GM12873 (cell line): ENCODE results near the gene MORN3.

Experiments used
- TF ChIP-seq, protein P1 (sequence below): IDR thresholded peaks from 2 replicates; pipeline ENCODE4 v1.5.1; 2012; ENCODE audit warnings: low read depth, mild to moderate bottlenecking, moderate library complexity, low read length, control low read depth; ENCODE audit not compliant: insufficient read depth; ENCODE audit errors: missing control alignments

MORN3 gene

DNA sequence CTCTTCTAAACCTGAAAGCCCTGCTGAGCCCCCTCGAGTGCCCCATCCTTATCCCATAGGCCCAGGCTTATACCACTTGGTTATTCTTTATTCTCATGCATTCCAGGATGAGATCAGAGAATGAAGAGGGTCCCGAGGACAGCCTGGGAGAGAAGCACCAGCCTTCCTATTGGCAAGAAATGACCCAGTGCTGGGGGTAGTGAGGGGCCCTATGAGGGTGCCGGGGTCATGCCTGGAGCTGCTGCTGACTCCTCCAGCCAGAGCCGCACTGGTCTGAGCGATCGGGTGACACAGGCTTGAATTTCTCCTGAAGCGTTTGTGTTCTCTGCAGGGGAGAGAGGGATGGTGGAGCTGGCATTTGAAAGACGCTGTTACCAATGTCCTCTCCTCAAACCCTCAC lies 18.1 kb downstream of the MORN3 start:
- TF ChIP-seq, protein P1, sequence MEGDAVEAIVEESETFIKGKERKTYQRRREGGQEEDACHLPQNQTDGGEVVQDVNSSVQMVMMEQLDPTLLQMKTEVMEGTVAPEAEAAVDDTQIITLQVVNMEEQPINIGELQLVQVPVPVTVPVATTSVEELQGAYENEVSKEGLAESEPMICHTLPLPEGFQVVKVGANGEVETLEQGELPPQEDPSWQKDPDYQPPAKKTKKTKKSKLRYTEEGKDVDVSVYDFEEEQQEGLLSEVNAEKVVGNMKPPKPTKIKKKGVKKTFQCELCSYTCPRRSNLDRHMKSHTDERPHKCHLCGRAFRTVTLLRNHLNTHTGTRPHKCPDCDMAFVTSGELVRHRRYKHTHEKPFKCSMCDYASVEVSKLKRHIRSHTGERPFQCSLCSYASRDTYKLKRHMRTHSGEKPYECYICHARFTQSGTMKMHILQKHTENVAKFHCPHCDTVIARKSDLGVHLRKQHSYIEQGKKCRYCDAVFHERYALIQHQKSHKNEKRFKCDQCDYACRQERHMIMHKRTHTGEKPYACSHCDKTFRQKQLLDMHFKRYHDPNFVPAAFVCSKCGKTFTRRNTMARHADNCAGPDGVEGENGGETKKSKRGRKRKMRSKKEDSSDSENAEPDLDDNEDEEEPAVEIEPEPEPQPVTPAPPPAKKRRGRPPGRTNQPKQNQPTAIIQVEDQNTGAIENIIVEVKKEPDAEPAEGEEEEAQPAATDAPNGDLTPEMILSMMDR, result no peak

DNA sequence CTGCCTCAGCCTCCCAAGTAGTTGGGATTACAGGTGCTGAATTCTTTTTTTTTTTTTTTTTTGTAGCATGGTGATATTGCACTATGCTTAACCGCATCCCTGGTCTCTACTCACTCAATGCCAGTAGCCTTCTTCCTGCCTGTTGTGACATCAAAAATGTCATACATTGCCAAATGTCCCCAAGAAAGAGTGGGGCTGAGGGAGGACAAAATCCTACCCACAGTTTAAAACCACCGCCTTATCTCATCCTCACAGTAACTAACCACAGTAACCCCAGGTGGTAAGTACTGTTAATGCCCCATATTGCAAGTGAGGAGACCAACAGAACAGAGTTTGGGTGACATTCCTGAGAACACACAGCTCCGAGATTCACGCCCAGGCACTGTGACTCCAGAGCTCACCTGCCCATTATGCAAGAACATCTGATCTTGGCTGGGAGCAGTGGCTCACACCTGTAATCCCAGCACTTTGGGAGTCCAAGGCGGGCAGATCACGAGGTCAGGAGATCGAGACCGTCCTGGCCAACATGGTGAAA lies 19.6 kb downstream of the MORN3 start:
- TF ChIP-seq, protein P1, result no peak

DNA sequence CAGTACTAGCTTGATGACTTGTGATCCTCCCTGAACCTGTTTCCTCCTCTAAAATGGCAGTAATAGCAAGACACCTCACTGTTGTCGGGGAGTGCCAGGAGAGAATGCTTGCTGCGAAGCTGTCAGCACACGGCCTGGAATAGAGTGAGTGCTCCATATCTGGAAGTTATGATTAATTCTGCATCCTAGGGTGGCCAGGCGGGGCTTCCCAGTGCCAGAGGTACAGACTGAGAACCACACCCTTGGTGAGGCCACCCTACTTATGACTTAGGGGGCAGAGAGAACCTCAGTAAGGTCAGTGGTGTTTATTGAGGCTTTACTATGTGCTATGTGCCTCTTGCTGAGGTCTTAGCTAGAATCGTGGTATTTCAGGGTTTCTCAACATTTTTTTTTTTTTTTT lies 20.1 kb downstream of the MORN3 start:
- TF ChIP-seq, protein P1, result no peak

DNA sequence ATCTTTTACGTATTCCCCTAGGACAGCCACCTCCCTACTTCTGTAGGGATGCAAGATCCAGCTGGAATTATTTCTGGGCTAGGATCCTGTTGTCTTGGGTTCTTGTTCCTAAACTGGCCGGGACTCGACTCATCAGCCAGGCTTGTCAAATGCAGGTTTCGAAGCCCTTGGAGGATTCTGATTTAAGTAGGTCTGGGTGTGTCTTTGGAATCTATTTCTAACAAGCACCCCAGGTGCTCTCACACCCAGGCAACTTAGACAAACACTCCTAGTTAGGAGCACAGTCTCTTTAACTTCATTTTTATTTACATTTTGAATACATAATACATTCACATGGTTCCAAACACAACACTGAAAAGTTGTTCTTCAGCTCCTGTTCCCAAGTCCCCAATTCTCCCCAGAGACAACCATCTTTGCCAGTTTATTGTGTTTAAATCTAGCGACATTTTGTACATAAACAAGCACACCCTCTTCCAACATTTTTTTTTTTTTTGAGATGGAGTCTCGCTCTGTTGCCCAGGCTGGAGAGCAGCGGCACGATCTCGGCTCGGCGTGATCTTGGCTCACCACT lies 20.9 kb downstream of the MORN3 start:
- TF ChIP-seq, protein P1, result no peak

DNA sequence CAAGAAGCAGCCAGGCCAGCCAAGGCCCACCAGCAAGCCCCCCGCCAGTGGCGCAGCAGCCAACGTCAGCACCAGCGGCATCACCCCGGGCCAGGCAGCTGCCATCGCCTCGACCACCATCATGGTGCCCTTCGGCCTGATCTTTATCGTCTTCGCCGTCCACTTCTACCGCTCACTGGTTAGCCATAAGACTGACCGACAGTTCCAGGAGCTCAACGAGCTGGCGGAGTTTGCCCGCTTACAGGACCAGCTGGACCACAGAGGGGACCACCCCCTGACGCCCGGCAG lies 28.2 kb downstream of the MORN3 start:
- TF ChIP-seq, protein P1, result no peak

DNA sequence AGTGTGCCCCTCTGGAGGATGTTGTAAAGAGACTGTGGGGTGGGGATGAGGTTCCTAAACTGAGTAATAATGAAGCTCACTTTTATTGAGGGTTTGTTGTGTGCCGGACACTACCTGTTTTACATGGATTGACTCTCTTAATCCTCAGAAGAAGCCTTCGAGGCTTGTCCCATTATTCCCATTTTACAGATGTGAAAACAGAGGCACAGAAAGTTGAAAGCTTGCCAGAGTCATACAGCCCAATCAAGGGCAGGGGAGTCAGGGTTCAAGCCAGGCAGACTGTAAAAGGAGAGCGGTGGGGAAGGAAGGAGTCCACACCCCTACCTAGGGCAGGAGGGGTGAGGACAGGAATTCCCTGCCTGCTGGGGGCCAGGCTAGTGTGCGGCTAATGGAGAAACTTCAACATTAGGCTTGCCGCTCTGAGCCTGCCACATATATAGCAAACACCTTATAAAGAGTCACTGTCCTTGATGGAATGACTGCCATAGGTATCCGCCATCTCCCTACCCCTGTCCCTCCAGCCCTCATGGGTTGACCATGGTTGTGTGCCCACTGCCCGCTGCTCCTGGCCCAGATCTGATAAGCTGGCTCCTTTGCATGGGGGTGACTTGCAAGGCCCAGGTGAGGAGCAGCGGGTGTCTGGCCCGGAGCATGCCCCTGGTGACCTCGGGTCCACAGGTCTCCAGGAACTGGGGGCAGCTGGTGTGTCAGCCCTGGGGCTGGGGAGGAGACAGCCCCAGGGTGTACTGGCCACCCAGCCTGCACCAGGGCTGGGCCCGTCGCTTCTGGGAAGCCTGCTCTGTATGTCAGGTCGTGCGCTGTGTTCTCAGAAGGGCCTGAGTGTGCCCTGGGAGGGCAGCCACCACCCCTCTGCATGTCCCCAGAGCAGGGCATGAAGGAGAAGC lies 30.9 kb downstream of the MORN3 start:
- TF ChIP-seq, protein P1, result no peak

DNA sequence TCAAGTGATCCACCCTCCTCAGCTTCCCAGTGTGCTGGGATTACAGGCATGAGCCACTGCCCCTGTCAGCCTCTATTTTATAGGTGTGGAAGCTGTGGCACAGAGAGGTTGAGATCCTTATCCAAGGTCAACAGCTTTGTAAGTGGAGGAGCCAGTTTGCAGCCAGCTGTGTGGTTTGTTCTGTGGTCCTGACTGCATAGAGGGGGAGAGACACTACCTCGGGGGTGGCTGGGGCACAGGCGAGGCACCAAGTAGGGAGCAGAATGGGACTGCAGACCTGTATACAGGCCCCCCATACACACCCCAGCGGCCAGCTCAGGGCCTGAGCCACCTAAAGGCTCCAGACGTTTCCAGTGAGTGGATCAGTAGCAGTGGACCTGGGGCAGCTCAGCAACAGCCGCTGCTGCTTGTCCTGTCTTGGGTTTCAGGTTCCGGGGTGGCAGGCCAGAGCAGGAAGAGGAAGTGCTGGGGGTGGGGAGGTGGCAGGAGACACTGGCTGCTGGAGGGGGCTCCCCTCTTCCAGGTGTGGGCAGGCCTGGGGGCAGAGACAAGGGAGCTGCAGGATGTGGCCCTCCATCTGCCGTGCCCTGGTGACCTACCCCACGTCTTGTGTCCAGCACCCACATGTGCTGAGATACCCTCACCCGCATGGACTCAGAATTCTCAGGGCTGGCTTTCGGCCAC lies 32.1 kb downstream of the MORN3 start:
- TF ChIP-seq, protein P1, result no peak
